GM21825 (cell line): Measurements from ENCODE around the gene XRRA1.
"Not testable (repeated sequence)": the region's sequence is repeated elsewhere in the genome, so short reads cannot be mapped to it uniquely, and the experiment has no call there.

Source experiments
- ATAC-seq: cut with Tn5 transposase; IDR thresholded peaks from one replicate; pipeline ENCODE4 v1.9.1; 2021; ENCODE audit warnings: mild to moderate bottlenecking, moderate library complexity; ENCODE audit not compliant: unreplicated experiment

The XRRA1 gene

GRCh38 chr11:74837191-74837590 is 111.7 kb downstream of the XRRA1 start:
- ATAC-seq = no peak

DNA sequence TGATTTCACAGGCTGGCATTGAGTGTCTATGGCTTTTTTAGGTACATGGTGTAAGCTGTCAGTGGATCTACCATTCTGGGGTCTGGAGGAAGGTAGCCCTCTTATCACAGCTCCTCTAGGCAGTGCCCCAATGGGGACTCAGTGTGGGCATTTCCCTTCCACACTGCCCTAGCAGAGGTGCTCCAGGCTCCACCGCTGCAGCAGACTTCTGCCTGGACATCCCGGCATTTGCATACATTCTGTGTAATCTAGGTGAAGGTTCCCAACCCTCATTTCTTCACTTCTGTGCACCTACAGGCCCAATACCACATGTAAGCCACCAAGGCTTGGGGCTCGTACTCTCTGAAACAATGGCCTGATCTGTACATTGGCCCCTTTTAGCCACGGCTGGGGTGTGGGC is 122.0 kb downstream of the XRRA1 start:
- no peak for ATAC-seq

DNA sequence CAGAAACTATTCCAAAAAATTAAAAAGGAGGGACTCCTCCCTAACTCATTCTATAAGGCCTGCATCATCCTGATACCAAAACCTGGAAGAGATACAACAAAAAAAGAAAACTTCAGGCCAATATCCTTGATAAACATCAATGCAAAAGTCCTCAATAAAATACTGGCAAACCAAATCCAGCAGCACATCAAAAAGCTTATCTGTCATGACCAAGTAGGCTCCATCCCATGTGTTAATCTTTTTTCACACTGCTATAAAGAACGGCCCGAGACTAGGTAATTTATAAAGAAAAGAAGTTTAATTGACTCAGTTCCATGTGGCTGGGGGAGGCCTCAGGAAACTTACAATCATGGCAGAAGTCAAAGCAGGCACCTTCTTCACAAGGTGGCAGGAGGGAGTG is 123.3 kb downstream of the XRRA1 start:
- not testable (repeated sequence) for ATAC-seq

DNA sequence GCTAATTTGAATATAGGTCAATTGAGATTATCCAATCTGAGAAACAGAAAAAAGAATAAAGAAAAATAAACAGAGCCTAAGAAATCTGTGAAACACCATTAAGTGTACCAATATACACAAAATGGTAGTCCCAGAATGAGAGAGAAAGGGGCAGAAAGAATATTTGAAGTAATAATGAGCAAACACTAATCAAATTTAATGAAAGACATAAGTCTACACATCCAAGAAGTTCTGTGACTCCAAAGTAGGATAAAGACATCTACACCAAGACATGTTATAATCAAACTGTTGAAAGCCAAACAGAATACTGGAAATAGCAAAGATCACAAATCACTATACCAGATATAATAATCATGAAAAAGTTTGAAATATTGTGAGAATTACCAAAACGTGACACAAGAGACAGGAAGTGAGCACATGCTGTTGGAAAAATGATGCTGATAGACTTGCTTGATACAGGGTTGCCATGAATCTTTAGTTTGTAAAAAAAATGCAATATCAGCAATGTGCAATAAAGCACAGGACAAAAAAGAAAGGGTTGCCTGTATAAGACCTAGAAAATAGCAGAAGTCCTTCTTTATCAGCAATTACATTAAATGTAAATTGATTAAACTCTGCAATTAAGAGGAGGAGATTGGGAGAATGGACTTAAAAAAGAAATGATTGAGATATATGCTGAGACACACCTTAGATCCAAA is 124.5 kb downstream of the XRRA1 start:
- no peak for ATAC-seq

DNA sequence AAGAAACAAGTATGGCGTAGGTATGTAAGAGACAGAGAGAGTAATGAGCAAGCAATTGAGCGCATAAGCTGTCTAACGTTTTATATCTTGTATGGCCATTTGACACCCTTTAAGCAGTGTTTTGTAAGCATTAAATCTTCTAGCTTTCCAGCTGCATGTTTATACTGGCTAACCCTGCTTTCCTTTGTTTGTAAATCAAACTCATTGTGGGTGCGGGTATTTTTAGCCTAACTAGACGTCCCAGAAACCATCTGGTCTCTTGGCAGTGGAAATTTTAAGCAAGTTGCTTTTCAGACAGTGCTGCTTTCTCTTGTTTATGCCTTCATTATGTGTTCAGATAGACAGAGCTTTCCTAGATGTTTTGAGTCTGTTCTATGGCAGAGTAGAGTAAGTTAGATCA is 126.7 kb downstream of the XRRA1 start:
- no peak for ATAC-seq

GRCh38 chr11:74820763-74821162 is 128.1 kb downstream of the XRRA1 start:
- ATAC-seq = no peak

GRCh38 chr11:74819400-74819799 is 129.5 kb downstream of the XRRA1 start:
- no peak for ATAC-seq

- no peak for ATAC-seq
Measured at GRCh38 chr11:74818283-74818946, 130.5 kb downstream of the XRRA1 start.

DNA sequence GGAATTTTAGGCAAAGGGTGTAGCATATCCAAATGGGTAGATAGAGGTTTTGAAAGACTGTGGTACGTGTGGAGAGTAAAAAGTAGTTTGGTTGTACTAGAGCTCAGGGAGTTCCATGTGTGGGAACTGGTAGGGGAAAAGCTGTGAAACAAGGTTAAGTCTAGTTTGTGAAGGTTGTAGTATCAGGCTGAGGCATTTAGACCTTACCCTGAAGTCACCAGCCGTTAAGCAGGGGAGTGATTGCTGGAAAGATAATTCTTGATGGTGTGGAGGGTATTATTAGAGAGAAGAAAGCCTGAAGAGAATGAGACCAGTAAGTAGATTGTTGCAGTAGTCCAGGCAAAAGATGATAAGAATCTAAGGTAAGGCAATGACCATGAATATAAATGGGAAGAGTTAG is 132.2 kb downstream of the XRRA1 start:
- ATAC-seq = no peak

DNA sequence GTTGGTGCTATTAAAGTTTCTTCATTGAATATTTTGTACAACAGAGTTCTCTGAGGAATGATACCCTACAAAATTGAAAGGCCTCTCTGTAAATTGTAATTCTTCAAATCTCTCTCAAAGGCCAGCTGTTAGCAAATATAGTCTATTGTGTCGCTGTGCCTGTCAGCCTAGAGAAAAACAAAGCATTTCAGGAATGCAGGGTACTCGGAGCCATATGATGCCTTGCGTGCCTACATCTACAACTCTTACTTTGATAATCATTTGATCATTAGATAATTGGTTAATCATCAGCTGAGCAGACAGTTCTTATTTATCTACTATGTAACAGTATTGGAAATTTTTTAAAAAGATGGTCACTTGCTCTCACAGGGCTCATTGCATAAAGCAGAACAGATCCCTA is 132.9 kb downstream of the XRRA1 start:
- no peak for ATAC-seq

- ATAC-seq = no peak
Measured at GRCh38 chr11:74809801-74810200, 139.1 kb downstream of the XRRA1 start.

GRCh38 chr11:74806267-74806666 is 142.6 kb downstream of the XRRA1 start:
- no peak for ATAC-seq

- no peak for ATAC-seq
Measured at GRCh38 chr11:74791333-74792100, 157.4 kb downstream of the XRRA1 start.
